GM10248 (cell line): ENCODE data around the gene DCDC1.

Source experiments
- CTCF ChIA-PET: fragments of 300-600 bp; sonication (Branson Sonifier 250); formaldehyde crosslinking; extraction: SDS; loops from one replicate; lab custom pipeline; 2021; ENCODE audit warnings: antibody characterized with exemption; lab: Yijun Ruan, JAX
- POLR2A ChIA-PET: fragments of 350-650 bp; sonication (Branson Sonifier 250); formaldehyde crosslinking; extraction: SDS; loops from one replicate; lab custom pipeline; 2020; ENCODE audit warnings: antibody characterized with exemption; lab: Yijun Ruan, JAX
- DNase-seq: peaks from one replicate; pipeline ENCODE4 v3.0.0; 2012; ENCODE audit errors: extremely low spot score
- CTCF ChIP-seq: IDR thresholded peaks from 2 replicates; pipeline ENCODE4 v1.5.1; 2012; ENCODE audit warnings: mild to moderate bottlenecking, low read depth; ENCODE audit errors: extremely low read depth, missing control alignments, control extremely low read depth

DCDC1 gene

GRCh38 chr11:31096191-31096805, 273.2 kb downstream of the DCDC1 start:
- TF ChIP-seq CTCF = no peak
- POLR2A ChIA-PET = no interaction called here
- CTCF ChIA-PET = interaction anchor here (1.3 to 1.7 kb wide), 2 partner anchors 10 to 19 kb away, joined by 3 to 6 read pairs; no protein-coding TSS in a partner anchor
- no peak for DNase-seq

GRCh38 chr11:31092638-31093037, 276.9 kb downstream of the DCDC1 start:
- POLR2A ChIA-PET = no interaction called here
- CTCF ChIA-PET = interaction anchor here (2.5 kb wide), 1 partner anchor 15 kb away, joined by 8 read pairs; no protein-coding TSS in a partner anchor
- TF ChIP-seq CTCF = no peak
- DNase-seq = no peak

- no peak for DNase-seq
- no peak for TF ChIP-seq CTCF
- POLR2A ChIA-PET = no interaction called here
- CTCF ChIA-PET = interaction anchor here (1.0 kb wide), 1 partner anchor 10 kb away, joined by 3 read pairs; no protein-coding TSS in a partner anchor
Measured at GRCh38 chr11:31089117-31089516, 280.4 kb downstream of the DCDC1 start.

GRCh38 chr11:31069447-31070205, 299.9 kb downstream of the DCDC1 start:
- ChIA-PET CTCF (interaction anchor here (0.9 to 1.6 kb wide), 3 partner anchors 10 to 24 kb away, joined by 3 read pairs; no protein-coding TSS in a partner anchor), POLR2A (no interaction called here)
- no peak for DNase-seq
- TF ChIP-seq CTCF = no peak

- no peak for DNase-seq
- CTCF ChIA-PET = interaction anchor here (1.4 kb wide), 1 partner anchor 46 kb away, joined by 3 read pairs; no protein-coding TSS in a partner anchor
- POLR2A ChIA-PET = no interaction called here
- TF ChIP-seq CTCF = no peak
Measured at GRCh38 chr11:31060880-31061279, 308.7 kb downstream of the DCDC1 start.

- no peak for DNase-seq
- POLR2A ChIA-PET = no interaction called here
- TF ChIP-seq CTCF = no peak
- CTCF ChIA-PET = interaction anchor here (1.1 to 1.4 kb wide), 2 partner anchors 47 to 916 kb away, joined by 3 read pairs; no protein-coding TSS in a partner anchor
Measured at GRCh38 chr11:31059529-31059928, 310.0 kb downstream of the DCDC1 start.
